H1 (cell line): ENCODE data around the gene POLR2H. TPM values are rescaled to one million over a fixed set of nuclear protein-coding genes. Genes with fewer than 3 reads are reported as not detected.

Source experiments
- CHD2 ChIP-seq: IDR thresholded peaks from 2 replicates; pipeline ENCODE4 v1.6.1; 2012; ENCODE audit warnings: low read length, improper control_type of control experiment
- EGR1 ChIP-seq: IDR thresholded peaks from 2 replicates; pipeline ENCODE4 v1.6.1; 2011; ENCODE audit warnings: low read depth, low read length, borderline replicate concordance
- EP300 ChIP-seq, 2 experiments: IDR thresholded peaks; 1 replicate in 1 of 2; 2 replicates in 1 of 2; pipeline ENCODE4 v1.6.1; 2011 to 2012; ENCODE audit warnings: low read depth in 2 of 2, low read length in 2 of 2, mild to moderate bottlenecking in 2 of 2, borderline replicate concordance in 1 of 2, inconsistent platforms in 1 of 2, moderate library complexity in 1 of 2
- EZH2 ChIP-seq: fragments of 200-600 bp; sonication (generic); IDR thresholded peaks from 2 replicates; pipeline ENCODE4 v1.7.1; 2012; ENCODE audit warnings: low read depth, mild to moderate bottlenecking, moderate library complexity, low read length, inconsistent platforms; ENCODE audit not compliant: severe bottlenecking
- GTF2F1 ChIP-seq: IDR thresholded peaks from 2 replicates; pipeline ENCODE4 v1.6.1; 2012; ENCODE audit warnings: low read depth, low read length, improper control_type of control experiment, borderline replicate concordance
- HDAC6 ChIP-seq: IDR thresholded peaks from one replicate; pipeline ENCODE4 v1.7.1; 2012; ENCODE audit warnings: low read depth, mild to moderate bottlenecking, inconsistent platforms, low read length, moderate library complexity
- KDM1A ChIP-seq: fragments of 200-600, 300-600 bp; sonication (generic); IDR thresholded peaks from 2 replicates; pipeline ENCODE4 v1.7.1; 2016; ENCODE audit warnings: mild to moderate bottlenecking, low read length, borderline replicate concordance
- KDM4A ChIP-seq: IDR thresholded peaks from one replicate; pipeline ENCODE4 v1.7.1; 2012; ENCODE audit warnings: low read depth, mild to moderate bottlenecking, moderate library complexity, low read length, inconsistent platforms; ENCODE audit not compliant: severe bottlenecking
- MAFK ChIP-seq: IDR thresholded peaks from 2 replicates; pipeline ENCODE4 v1.6.1; 2012; ENCODE audit warnings: low read depth, mild to moderate bottlenecking, improper control_type of control experiment, low read length
- RFX5 ChIP-seq: IDR thresholded peaks from 2 replicates; pipeline ENCODE4 v1.6.1; 2011; ENCODE audit warnings: low read depth, low read length, improper control_type of control experiment, borderline replicate concordance
- SIN3A ChIP-seq, 2 experiments: IDR thresholded peaks in 1 of 2; conservative IDR thresholded peaks in 1 of 2; 2 replicates each; pipeline ENCODE4 v1.6.1; 2011 to 2012; ENCODE audit warnings: low read length in 2 of 2, improper control_type of control experiment in 1 of 2, low read depth in 1 of 2, mild to moderate bottlenecking in 1 of 2
- SIRT6 ChIP-seq: IDR thresholded peaks from one replicate; pipeline ENCODE4 v1.7.1; 2012; ENCODE audit warnings: low read length, inconsistent platforms
- SIX5 ChIP-seq: IDR thresholded peaks from 2 replicates; pipeline ENCODE4 v1.6.1; 2011; ENCODE audit warnings: mild to moderate bottlenecking, low read depth, low read length
- SUZ12 ChIP-seq: fragments of 200-600 bp; sonication (generic); IDR thresholded peaks from 2 replicates; pipeline ENCODE4 v1.6.1; 2012; ENCODE audit warnings: mild to moderate bottlenecking, inconsistent platforms, low read length, moderate library complexity, mixed read lengths
- TAF1 ChIP-seq: IDR thresholded peaks from 2 replicates; pipeline ENCODE4 v1.6.1; 2011; ENCODE audit warnings: mild to moderate bottlenecking, low read depth, low read length
- polyA plus RNA-seq, 7 experiments: library from polyadenylated mRNA; depleted of rRNA in 3 of 7; stranded (reverse) in 5 of 7; unstranded in 2 of 7; fragments of >200 nt in 5 of 7; fragments of 200-250 nt in 2 of 7; gene quantifications; 1 replicate in 5 of 7; 2 replicates in 1 of 7; 4 replicates in 1 of 7; pipeline versions ENCODE4 v1.2.1 to v1.2.3, GENCODE V29; 2011 to 2013; ENCODE audit warnings: missing spikeins in 2 of 7, mixed read lengths in 2 of 7
- total RNA-seq: library from RNA; stranded (reverse); fragmentation: NEBNext Ultra II Directional; extraction: Animal tissue kit (Norgen Biotek cat#: 25700); gene quantifications from 2 replicates; pipeline ENCODE4 v1.2.1, GENCODE V29; 2021
- TF ChIP-seq, protein P1 (sequence below), 3 experiments: IDR thresholded peaks; 1 replicate in 2 of 3; 2 replicates in 1 of 3; pipeline versions ENCODE4 v1.5.1 to v1.6.1; 2011; ENCODE audit warnings: low read length in 3 of 3, mild to moderate bottlenecking in 3 of 3, inconsistent platforms in 2 of 3, low read depth in 1 of 3, moderate library complexity in 1 of 3; ENCODE audit not compliant: insufficient read depth in 1 of 3; ENCODE audit errors: control extremely low read depth in 1 of 3
- TF ChIP-seq, protein P2 (sequence below): IDR thresholded peaks from 2 replicates; pipeline ENCODE4 v1.6.1; 2012; ENCODE audit warnings: low read length, inconsistent platforms
- TF ChIP-seq, protein P3 (sequence below): IDR thresholded peaks from 2 replicates; pipeline ENCODE4 v1.6.1; 2012; ENCODE audit warnings: inconsistent platforms

The POLR2H gene
- total and polyA plus RNA-seq, 2 of the 8 experiments (the other 6 are each of a cell fraction or from before 2014, with no cell fraction given) = 113 to 335 TPM

DNA sequence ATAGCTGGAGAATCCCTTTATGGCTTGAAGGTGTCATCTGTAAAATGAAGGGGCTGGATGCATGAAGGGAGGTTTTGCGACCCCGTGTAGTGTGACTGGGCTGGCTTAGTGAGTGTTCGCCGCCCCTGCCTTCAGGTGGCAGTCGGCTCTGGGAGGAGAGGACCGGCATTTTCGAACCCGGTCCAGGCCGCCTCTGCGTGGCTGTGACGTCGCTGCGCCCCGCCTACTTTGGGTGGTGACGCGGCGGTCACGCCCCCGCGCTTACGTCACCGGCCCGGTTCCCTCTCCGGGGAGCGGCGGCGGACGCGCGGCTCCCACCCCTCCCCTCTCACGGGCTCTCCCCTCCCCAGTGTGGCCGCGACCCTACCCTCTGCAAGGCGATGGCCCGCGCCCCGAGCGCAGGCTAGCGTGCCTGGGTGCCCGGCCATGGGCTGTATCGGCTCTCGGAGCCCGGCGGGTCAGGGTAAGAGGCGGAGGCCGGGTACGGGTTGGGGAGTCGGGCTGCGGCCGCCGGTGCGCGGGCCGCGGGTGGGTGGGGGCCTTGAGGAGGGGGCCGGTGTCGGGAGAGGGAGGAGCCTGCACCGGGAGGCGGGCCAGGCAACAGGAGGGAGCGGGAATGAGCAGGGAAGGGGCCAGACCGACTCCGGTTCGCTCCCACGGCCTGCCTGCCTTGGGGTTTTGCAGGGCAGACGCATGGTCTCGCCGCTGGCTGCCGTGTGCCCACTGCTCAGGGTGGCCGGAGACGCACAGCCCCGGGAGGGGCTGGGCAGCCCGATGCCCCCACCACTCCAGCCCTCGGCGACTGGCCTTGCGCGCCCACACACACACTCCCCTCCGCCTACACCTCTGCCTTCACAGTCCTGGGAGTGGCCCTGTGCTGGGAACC lies 25.6 kb upstream of the POLR2H start (continued):
- no peak for TF ChIP-seq EZH2
- no peak for TF ChIP-seq KDM1A
- no peak for TF ChIP-seq MAFK
- TF ChIP-seq EP300 (IDR thresholded peaks at IDR 0.05; ENCODE audit: borderline replicate concordance in 1 of 2, low read depth in 2 of 2, low read length in 2 of 2) = peak; percentile 26 to 30; a peak in 2 of 3 replicates
- no peak for TF ChIP-seq SIX5
- TF ChIP-seq, protein P1, sequence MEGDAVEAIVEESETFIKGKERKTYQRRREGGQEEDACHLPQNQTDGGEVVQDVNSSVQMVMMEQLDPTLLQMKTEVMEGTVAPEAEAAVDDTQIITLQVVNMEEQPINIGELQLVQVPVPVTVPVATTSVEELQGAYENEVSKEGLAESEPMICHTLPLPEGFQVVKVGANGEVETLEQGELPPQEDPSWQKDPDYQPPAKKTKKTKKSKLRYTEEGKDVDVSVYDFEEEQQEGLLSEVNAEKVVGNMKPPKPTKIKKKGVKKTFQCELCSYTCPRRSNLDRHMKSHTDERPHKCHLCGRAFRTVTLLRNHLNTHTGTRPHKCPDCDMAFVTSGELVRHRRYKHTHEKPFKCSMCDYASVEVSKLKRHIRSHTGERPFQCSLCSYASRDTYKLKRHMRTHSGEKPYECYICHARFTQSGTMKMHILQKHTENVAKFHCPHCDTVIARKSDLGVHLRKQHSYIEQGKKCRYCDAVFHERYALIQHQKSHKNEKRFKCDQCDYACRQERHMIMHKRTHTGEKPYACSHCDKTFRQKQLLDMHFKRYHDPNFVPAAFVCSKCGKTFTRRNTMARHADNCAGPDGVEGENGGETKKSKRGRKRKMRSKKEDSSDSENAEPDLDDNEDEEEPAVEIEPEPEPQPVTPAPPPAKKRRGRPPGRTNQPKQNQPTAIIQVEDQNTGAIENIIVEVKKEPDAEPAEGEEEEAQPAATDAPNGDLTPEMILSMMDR (IDR thresholded peaks at IDR 0.05; ENCODE audit: control extremely low read depth in 1 of 3, insufficient read depth in 1 of 3, low read depth in 1 of 3, low read length in 3 of 3) = peak in 1 of 3 experiments; percentile 28; a peak in 1 of 4 replicates
- no peak for TF ChIP-seq GTF2F1
- no peak for TF ChIP-seq RFX5
- TF ChIP-seq CHD2 = no peak
- TF ChIP-seq SIN3A (conservative IDR thresholded peaks at IDR 0.05 in 1 of 2, IDR thresholded peaks at IDR 0.05 in 1 of 2; ENCODE audit: low read depth in 1 of 2, low read length in 2 of 2) = peak; percentile 27 to 31; a peak in 1 of 4 replicates
- peak; percentile 60 for TF ChIP-seq TAF1
- no peak for TF ChIP-seq HDAC6
- TF ChIP-seq EGR1 = peak; percentile 82; the same call in 1 of the 2 replicates
- peak; percentile 52 for TF ChIP-seq KDM4A
- TF ChIP-seq, protein P2, sequence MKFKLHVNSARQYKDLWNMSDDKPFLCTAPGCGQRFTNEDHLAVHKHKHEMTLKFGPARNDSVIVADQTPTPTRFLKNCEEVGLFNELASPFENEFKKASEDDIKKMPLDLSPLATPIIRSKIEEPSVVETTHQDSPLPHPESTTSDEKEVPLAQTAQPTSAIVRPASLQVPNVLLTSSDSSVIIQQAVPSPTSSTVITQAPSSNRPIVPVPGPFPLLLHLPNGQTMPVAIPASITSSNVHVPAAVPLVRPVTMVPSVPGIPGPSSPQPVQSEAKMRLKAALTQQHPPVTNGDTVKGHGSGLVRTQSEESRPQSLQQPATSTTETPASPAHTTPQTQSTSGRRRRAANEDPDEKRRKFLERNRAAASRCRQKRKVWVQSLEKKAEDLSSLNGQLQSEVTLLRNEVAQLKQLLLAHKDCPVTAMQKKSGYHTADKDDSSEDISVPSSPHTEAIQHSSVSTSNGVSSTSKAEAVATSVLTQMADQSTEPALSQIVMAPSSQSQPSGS = peak; percentile 45; the same call in 1 of the 2 replicates
- TF ChIP-seq SIRT6 = no peak
- TF ChIP-seq, protein P3, sequence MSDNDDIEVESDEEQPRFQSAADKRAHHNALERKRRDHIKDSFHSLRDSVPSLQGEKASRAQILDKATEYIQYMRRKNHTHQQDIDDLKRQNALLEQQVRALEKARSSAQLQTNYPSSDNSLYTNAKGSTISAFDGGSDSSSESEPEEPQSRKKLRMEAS = peak; percentile 36; the same call in 1 of the 2 replicates
- TF ChIP-seq SUZ12 = no peak
